Measurements from ENCODE around the gene UNC5A. TPM values are rescaled to one million over a fixed set of nuclear protein-coding genes. Genes with fewer than 3 reads are reported as not detected.

The UNC5A gene
- total RNA-seq, 1 experiment from 2014 or later, result 3.1 TPM

DNA sequence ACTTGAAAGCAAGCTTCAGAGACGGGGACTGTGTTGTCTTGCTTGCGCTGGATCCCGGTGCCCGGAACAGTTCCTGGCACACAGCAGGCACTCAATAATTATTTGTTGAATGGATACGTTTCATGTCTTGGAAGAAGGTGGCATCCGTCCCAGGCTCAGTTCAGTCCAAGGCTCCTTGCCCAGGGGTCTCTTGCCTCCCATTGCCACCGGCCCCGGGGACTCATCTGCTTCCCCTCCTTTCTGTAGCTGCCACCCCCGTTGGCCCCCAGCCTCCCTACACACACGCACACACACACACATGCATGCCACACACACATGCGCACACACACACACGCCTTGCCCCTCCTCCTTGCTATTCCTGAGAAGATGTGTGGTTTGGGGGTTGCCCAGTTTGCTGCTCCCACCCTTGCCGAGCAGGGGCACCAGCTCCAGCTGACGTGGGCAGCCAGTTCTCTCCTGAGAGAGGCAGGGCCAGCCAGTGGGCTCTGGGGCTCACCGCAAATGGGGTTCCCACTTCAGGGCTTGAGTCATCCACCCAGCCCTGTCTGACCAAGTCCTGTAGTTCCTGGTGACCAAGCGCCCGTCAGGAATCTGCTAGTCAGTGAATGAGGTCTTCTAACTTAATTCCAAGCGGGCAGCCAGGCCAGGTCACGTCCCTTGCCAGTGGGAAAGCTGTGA, 47.0 kb downstream of the UNC5A start:
- Histone ChIP-seq H3K9me3 (ENCODE audit: insufficient read depth, low read depth) (no peaks in the 10 kb centered on the region), H3K27ac (no peak overlapping the region), H3F3A (ENCODE audit: insufficient read depth, low read depth) (no peaks in the 10 kb centered on the region), H3K4me3 (no peak overlapping the region), H3K9me2 (ENCODE audit: insufficient read depth) (no peaks in the 10 kb centered on the region), H3K4me1 (replicated peaks; ENCODE audit: insufficient read depth) (no peaks in the 10 kb centered on the region), H3K36me3 (ENCODE audit: low read depth) (no peaks in the 10 kb centered on the region), H3K4me2 (no peak overlapping the region), H3K79me2 (ENCODE audit: low read depth) (no peaks in the 10 kb centered on the region), H2AFZ (no peak overlapping the region), H4K20me1 (ENCODE audit: insufficient read depth) (no peaks in the 10 kb centered on the region), H3K27me3 (ENCODE audit: insufficient read depth, low read depth) (no peaks in the 10 kb centered on the region)
- DNase-seq, result no peak
- intact Hi-C loops (cut with micrococcal nuclease; ENCODE audit: unreplicated experiment), result no loop called here
- POLR2A ChIA-PET (ENCODE audit: unreplicated experiment), result no interaction called here
- CTCF ChIA-PET, result no interaction called here
- BruUV-seq (replicated peaks), result no TSS peak
- TF ChIP-seq EZH2 (IDR thresholded peaks at IDR 0.05; ENCODE audit: low read depth), result no peak

- ChIA-PET POLR2A (ENCODE audit: unreplicated experiment) (no interaction called here), CTCF (no interaction called here)
- no peak overlapping the region for H3K4me3 ChIP-seq
- H3K27ac ChIP-seq, result no peak overlapping the region
- DNase-seq, result no peak
- no peak overlapping the region for H2AFZ ChIP-seq
- H3K9me3 ChIP-seq (ENCODE audit: insufficient read depth, low read depth), result no peaks in the 10 kb centered on the region
- BruUV-seq (replicated peaks), result no TSS peak
- H3F3A ChIP-seq (ENCODE audit: insufficient read depth, low read depth), result no peaks in the 10 kb centered on the region
- no peaks in the 10 kb centered on the region for H3K36me3 ChIP-seq (ENCODE audit: low read depth)
- no peak overlapping the region for H3K4me2 ChIP-seq
- no peaks in the 10 kb centered on the region for H4K20me1 ChIP-seq (ENCODE audit: insufficient read depth)
- no peaks in the 10 kb centered on the region for H3K27me3 ChIP-seq (ENCODE audit: insufficient read depth, low read depth)
- no peaks in the 10 kb centered on the region for H3K4me1 ChIP-seq (replicated peaks; ENCODE audit: insufficient read depth)
- H3K9me2 ChIP-seq (ENCODE audit: insufficient read depth), result no peaks in the 10 kb centered on the region
- TF ChIP-seq, protein P1, sequence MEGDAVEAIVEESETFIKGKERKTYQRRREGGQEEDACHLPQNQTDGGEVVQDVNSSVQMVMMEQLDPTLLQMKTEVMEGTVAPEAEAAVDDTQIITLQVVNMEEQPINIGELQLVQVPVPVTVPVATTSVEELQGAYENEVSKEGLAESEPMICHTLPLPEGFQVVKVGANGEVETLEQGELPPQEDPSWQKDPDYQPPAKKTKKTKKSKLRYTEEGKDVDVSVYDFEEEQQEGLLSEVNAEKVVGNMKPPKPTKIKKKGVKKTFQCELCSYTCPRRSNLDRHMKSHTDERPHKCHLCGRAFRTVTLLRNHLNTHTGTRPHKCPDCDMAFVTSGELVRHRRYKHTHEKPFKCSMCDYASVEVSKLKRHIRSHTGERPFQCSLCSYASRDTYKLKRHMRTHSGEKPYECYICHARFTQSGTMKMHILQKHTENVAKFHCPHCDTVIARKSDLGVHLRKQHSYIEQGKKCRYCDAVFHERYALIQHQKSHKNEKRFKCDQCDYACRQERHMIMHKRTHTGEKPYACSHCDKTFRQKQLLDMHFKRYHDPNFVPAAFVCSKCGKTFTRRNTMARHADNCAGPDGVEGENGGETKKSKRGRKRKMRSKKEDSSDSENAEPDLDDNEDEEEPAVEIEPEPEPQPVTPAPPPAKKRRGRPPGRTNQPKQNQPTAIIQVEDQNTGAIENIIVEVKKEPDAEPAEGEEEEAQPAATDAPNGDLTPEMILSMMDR (conservative IDR thresholded peaks at IDR 0.05), result no peak
- TF ChIP-seq EZH2 (IDR thresholded peaks at IDR 0.05; ENCODE audit: low read depth), result no peak
- H3K79me2 ChIP-seq (ENCODE audit: low read depth), result no peaks in the 10 kb centered on the region
- intact Hi-C loops (cut with micrococcal nuclease; ENCODE audit: unreplicated experiment), result no loop called here
These were observed 47.5 kb downstream of the UNC5A start for GRCh38 chr5:176857894-176858273.

GRCh38 chr5:176859916-176860315, 49.6 kb downstream of the UNC5A start:
- TF ChIP-seq EZH2 (IDR thresholded peaks at IDR 0.05; ENCODE audit: low read depth), result no peak
- TF ChIP-seq, protein P1 (conservative IDR thresholded peaks at IDR 0.05), result no peak
- Histone ChIP-seq H3K9me2 (ENCODE audit: insufficient read depth) (no peaks in the 10 kb centered on the region), H3K4me2 (no peak overlapping the region), H3K36me3 (ENCODE audit: low read depth) (no peaks in the 10 kb centered on the region), H3K4me3 (no peak overlapping the region), H4K20me1 (ENCODE audit: insufficient read depth) (no peaks in the 10 kb centered on the region), H3K79me2 (ENCODE audit: low read depth) (no peaks in the 10 kb centered on the region), H3K27me3 (ENCODE audit: insufficient read depth, low read depth) (no peaks in the 10 kb centered on the region), H3K9me3 (ENCODE audit: insufficient read depth, low read depth) (no peaks in the 10 kb centered on the region), H3F3A (ENCODE audit: insufficient read depth, low read depth) (no peaks in the 10 kb centered on the region), H3K4me1 (replicated peaks; ENCODE audit: insufficient read depth) (no peaks in the 10 kb centered on the region), H2AFZ (no peak overlapping the region), H3K27ac (no peak overlapping the region)
- ChIA-PET CTCF (interaction anchor here (1.2 kb wide), 1 partner anchor 199 kb away, joined by 6 read pairs; no protein-coding TSS in a partner anchor), POLR2A (ENCODE audit: unreplicated experiment) (no interaction called here)
- no TSS peak for BruUV-seq (replicated peaks)
- no peak for DNase-seq
- intact Hi-C loops (cut with micrococcal nuclease; ENCODE audit: unreplicated experiment), result no loop called here

- Histone ChIP-seq H2AFZ (no peak overlapping the region), H3K4me3 (no peak overlapping the region), H3K4me2 (no peak overlapping the region), H3K27me3 (ENCODE audit: insufficient read depth, low read depth) (no peaks in the 10 kb centered on the region), H4K20me1 (ENCODE audit: insufficient read depth) (no peaks in the 10 kb centered on the region), H3K27ac (no peak overlapping the region), H3K9me2 (ENCODE audit: insufficient read depth) (no peaks in the 10 kb centered on the region), H3K9me3 (ENCODE audit: insufficient read depth, low read depth) (no peaks in the 10 kb centered on the region), H3K79me2 (ENCODE audit: low read depth) (no peaks in the 10 kb centered on the region), H3K36me3 (ENCODE audit: low read depth) (no peaks in the 10 kb centered on the region), H3F3A (ENCODE audit: insufficient read depth, low read depth) (no peaks in the 10 kb centered on the region), H3K4me1 (replicated peaks; ENCODE audit: insufficient read depth) (no peaks in the 10 kb centered on the region)
- ChIA-PET CTCF (no interaction called here), POLR2A (ENCODE audit: unreplicated experiment) (no interaction called here)
- intact Hi-C loops (cut with micrococcal nuclease; ENCODE audit: unreplicated experiment), result no loop called here
- TF ChIP-seq, protein P1 (conservative IDR thresholded peaks at IDR 0.05), result no peak
- TF ChIP-seq EZH2 (IDR thresholded peaks at IDR 0.05; ENCODE audit: low read depth), result no peak
- no peak for DNase-seq
- BruUV-seq (replicated peaks), result no TSS peak
These were observed 50.0 kb downstream of the UNC5A start for GRCh38 chr5:176860381-176860780.

Data from PC-9 (cell line).